GM18858 (cell line): ENCODE data around the gene AKAP10.
"Not testable (repeated sequence)": the region's sequence is repeated elsewhere in the genome, so short reads cannot be mapped to it uniquely, and the experiment has no call there.

Experiments
- ATAC-seq: cut with Tn5 transposase; IDR thresholded peaks from one replicate; pipeline ENCODE4 v1.9.1; 2021; ENCODE audit not compliant: unreplicated experiment

The AKAP10 gene

DNA sequence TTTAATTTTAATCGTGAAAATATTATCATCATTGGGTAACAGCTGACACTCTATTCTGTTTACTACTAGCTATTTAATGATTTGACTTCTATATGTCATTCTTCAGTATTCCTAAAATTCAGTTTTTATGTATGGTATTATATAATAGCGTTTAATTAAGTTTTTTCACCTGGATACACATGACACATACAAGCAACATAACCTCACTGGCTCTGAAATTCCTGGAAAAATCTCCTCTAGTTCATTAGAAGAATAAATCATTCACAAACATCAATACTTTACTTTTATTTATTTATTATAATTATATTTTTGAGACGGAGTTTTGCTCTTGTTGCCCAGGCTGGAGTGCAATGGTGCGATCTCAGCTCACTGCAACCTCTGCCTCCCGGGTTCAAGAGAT, 44.0 kb downstream of the AKAP10 start:
- no peak for ATAC-seq

- no peak for ATAC-seq
Measured at GRCh38 chr17:19933221-19933620, 44.4 kb downstream of the AKAP10 start.

GRCh38 chr17:19928299-19928698, 49.3 kb downstream of the AKAP10 start:
- no peak for ATAC-seq

- no peak for ATAC-seq
Measured at GRCh38 chr17:19915245-19915978, 62.2 kb downstream of the AKAP10 start.

- no peak for ATAC-seq
Measured at GRCh38 chr17:19911033-19911432, 66.6 kb downstream of the AKAP10 start.

- ATAC-seq, result no peak
Measured at GRCh38 chr17:19909139-19909538, 68.5 kb downstream of the AKAP10 start.

- ATAC-seq, result no peak
Measured at GRCh38 chr17:19905502-19905901, 72.1 kb downstream of the AKAP10 start.

GRCh38 chr17:19904924-19905323, 72.7 kb downstream of the AKAP10 start:
- no peak for ATAC-seq

DNA sequence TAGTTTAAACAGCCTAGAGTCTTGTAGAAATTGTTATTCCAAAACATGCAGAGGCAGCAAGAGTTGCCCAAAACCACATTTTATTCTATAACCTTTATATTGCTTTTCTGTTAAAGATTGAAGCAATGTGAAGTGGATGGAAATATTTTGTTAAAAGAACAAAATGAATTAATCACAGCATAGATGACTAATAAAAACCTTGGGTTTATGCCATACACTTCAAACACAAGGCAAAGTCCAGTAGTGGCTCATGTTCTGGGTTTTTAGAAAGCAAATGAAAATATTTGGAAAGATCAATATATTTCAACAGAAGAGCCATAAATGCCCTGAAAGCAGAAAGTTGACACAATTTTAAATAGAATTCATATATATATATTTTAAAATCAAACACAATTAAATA, 73.2 kb downstream of the AKAP10 start:
- ATAC-seq, result no peak

GRCh38 chr17:19900809-19901208, 76.8 kb downstream of the AKAP10 start:
- no peak for ATAC-seq

- ATAC-seq, result no peak
Measured at GRCh38 chr17:19897903-19898302, 79.7 kb downstream of the AKAP10 start.

DNA sequence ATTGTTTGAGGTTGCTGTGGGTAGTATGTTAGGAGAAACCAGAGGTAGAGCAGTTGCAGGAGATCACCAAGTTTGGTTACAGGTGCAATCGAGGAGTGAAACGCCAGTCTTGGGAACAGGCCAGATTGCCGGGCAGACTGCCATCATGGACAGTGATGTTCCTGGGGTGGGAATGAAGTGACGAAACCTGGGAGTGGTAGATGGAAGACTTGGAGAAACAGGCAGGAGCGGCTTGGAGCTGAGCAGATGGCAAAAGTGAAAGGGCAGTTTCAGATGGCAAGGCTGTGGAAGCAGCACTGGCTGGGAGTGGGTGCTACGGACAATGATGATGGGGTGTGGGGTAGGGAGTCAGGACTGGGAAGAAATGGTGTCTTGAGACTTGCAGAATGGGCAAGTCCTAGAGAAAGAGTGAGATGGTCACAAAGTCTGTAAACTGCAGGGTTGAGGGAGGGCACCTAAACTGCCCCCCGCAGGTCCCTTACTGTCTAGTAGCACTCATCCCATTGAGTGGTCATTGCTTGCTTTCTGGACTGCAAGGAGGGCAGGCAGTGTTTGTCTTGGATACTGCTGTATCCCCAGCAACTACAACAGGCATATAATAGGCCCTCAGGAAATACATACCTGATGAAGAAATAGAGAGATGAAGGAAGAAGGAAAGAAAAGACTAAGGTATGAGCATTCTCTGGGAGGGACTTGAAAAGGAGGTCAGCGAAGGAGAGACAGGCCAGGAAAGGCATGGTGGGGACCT, 80.4 kb downstream of the AKAP10 start:
- no peak for ATAC-seq

- ATAC-seq, result no peak
Measured at GRCh38 chr17:19896679-19897078, 80.9 kb downstream of the AKAP10 start.

DNA sequence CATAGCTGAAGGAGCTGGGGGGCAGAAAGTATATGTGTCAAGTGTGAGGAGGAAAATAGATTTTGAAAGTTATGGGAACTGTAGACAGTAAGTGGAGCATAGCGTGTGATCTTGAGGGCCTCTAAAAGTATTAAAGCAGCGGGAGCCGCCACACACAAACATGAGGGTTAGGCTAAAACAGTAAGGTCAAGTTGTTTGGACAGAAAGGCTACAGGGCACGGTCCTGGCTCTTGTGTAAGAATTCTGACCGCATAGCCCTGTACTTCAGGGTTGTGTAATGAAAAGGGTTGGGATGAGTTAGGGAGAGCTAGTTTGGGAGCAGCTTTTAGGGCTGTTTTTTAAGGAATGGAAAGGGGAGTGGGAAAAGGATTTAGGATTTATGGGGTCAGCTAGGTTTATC, 87.1 kb downstream of the AKAP10 start:
- ATAC-seq, result not testable (repeated sequence)

- not testable (repeated sequence) for ATAC-seq
Measured at GRCh38 chr17:19890001-19890400, 87.6 kb downstream of the AKAP10 start.

DNA sequence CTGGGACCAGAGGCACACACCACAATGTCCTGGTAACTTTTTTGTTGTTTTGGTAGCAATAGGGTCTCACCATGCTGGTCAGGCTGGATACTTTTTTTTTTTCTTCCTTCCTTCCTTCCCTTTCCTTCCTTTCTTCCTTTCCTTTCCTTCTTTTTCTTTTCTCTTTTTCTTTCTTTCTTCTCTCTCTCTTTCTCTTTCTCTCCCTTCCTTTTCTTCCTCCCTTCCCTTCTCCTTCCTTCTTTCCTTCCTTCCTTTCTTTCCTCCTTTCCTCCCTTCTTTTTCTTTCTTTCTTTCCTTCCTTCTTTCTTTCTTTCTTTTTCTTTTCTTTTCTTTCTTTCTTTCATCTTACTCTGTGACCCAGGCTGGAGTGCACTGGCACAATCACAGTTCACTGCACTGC, 91.5 kb downstream of the AKAP10 start:
- ATAC-seq, result no peak

GRCh38 chr17:19883537-19884215, 94.0 kb downstream of the AKAP10 start:
- no peak for ATAC-seq

GRCh38 chr17:19880393-19880792, 97.2 kb downstream of the AKAP10 start:
- ATAC-seq, result no peak

DNA sequence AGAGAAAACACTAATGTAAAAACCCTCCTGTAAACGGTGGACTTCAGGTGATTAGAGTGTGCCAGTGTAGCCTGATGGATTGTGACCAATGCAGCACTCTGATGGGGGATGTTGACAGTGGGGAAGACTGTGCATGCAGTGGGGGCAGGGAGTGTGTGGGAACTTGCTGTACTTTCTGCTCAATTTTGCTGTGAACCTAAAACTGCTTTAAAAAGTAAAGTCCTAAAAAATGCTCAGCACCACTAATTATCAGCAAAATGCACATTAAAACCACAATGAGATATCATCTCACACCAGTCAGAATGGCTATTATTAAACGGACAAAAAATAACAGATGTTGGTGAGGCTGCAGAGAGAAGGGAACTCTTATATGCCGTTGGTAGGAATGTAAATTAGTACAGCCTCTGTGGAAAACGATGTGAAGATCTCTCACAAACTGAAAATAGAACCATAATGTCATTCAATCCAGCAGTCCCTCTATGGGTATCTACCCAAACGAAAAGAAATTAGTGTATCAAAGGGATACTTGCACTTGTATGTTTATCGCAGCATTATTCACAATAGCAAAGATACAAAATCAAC, 100.2 kb downstream of the AKAP10 start:
- ATAC-seq, result no peak

DNA sequence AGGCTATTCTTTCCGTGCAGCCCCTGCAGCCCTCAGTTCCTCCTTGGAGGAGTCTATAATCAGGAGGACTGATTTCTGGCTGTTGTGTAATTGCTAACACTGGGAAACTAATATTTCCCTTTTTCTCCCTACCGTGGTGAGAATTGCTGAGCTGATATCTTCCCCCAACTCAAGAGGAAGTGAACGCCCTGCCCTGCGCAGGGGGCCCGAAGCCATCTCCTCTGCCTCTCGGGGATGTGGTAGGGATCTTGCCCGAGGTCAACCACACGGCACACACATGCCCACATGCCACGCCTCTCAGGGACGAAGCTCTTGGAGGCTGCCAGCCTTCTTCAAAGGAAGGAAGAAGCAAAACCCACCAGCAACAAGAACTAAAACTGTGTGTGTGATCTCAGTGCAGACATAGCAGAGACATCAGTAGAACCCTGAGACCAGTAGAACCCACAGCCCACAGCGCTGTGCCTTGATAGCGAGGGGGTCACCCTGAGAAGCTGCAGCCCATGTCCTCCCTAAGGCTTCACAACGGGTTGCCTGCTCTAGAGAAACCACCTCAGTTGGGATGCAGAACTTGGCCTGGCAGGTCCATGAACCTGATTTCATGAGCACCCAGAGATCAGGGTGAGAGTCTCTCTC, 101.0 kb downstream of the AKAP10 start:
- ATAC-seq, result no peak

- ATAC-seq, result no peak
Measured at GRCh38 chr17:19874256-19874655, 103.4 kb downstream of the AKAP10 start.
